ENCODE measurements around the gene TNS3. TPM values are rescaled to one million over a fixed set of nuclear protein-coding genes. Genes with fewer than 3 reads are reported as not detected.

The TNS3 gene
- total and polyA plus RNA-seq, 2 donors (not counting 3 experiments of a cell fraction or from before 2014, with no cell fraction given): 10.4 to 45.1 TPM

DNA sequence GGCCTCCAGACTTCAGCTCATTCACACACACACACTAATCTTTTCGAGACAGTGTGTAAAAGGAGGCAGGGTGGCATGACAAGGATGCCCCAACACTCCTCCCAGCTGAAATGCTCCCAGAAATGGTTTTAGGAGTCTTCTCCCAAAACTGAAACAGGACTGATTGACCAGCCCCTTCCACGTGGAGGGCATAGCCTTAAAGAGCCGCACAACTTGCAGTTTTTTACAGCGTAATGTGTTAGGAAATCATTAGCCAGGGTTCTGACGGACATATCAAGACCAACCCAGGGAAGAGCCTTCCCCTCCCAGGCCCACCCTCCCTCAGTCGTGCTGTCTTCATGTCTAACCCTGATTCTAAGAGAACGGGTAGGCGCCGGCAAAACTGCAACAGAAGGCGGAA lies 224.6 kb downstream of the TNS3 start:
- intact Hi-C loops (cut with micrococcal nuclease): no loop called here
- Histone ChIP-seq H3K27me3 (ENCODE audit: control insufficient read depth in 2 of 2, insufficient read depth in 2 of 2, low read length in 2 of 2) (no peaks in the 10 kb centered on the region), H3K9ac (replicated peaks; ENCODE audit: extremely low read depth, insufficient read depth, low read length) (no peak overlapping the region), H3K4me3 (replicated peaks in 1 of 3; ENCODE audit: insufficient read depth in 1 of 3, low read depth in 1 of 3, low read length in 3 of 3) (no peak overlapping the region), H3K27ac (ENCODE audit: insufficient read depth, low read depth, low read length) (no peak overlapping the region), H3K9me1 (replicated peaks; ENCODE audit: control insufficient read depth, extremely low read depth, insufficient read depth, low read length) (no peaks in the 10 kb centered on the region), H3K4me2 (ENCODE audit: insufficient read depth, low read length) (no peak overlapping the region), H3K36me3 (ENCODE audit: control insufficient read depth in 2 of 2, extremely low read depth in 1 of 2, insufficient read depth in 2 of 2, low read length in 2 of 2) (no peaks in the 10 kb centered on the region), H2AFZ (ENCODE audit: low read depth, low read length) (no peak overlapping the region), H3K9me3 (replicated peaks; ENCODE audit: control insufficient read depth, insufficient read depth, low read length) (no peaks in the 10 kb centered on the region), H4K20me1 (replicated peaks; ENCODE audit: control insufficient read depth, extremely low read depth, insufficient read depth, low read length) (no peaks in the 10 kb centered on the region), H3K4me1 (ENCODE audit: control insufficient read depth, extremely low read depth, insufficient read depth, low read length) (no peaks in the 10 kb centered on the region), H3K79me2 (ENCODE audit: control insufficient read depth, insufficient read depth, low read length) (peaks cover 5% of the 10 kb centered on the region)
- BruUV-seq (replicated peaks): no TSS peak
- CTCF ChIA-PET: interaction anchor here (1.0 kb wide), 1 partner anchor 91 kb away, joined by 4 read pairs; no protein-coding TSS in a partner anchor
- dilution Hi-C loops (cut with MboI; ENCODE audit: extremely low pct_ligation_motif_present, low sequenced_read_pairs): no loop called here
- POLR2A ChIA-PET: no interaction called here
- TF ChIP-seq CTCF (IDR thresholded peaks at IDR 0.05; ENCODE audit: extremely low read depth in 1 of 2, insufficient read depth in 1 of 2, low read depth in 1 of 2, low read length in 2 of 2) (no peak), MAX (IDR thresholded peaks at IDR 0.05; ENCODE audit: insufficient read depth, insufficient read length) (no peak), POLR2A (IDR thresholded peaks at IDR 0.05; ENCODE audit: low read depth, low read length) (no peak), MYC (IDR thresholded peaks at IDR 0.05; ENCODE audit: low read depth, low read length) (no peak), EZH2 (IDR thresholded peaks at IDR 0.05; ENCODE audit: borderline replicate concordance, low read depth, low read length, severe bottlenecking) (no peak)
- FAIRE-seq: no peak
- no peak for DNase-seq (ENCODE audit: low read depth, low spot score)

GRCh38 chr7:47356261-47356660 lies 225.7 kb downstream of the TNS3 start:
- no peaks in the 10 kb centered on the region for H3K9me1 ChIP-seq (replicated peaks; ENCODE audit: control insufficient read depth, extremely low read depth, insufficient read depth, low read length)
- BruUV-seq (replicated peaks): no TSS peak
- no peak overlapping the region for H3K4me2 ChIP-seq (ENCODE audit: insufficient read depth, low read length)
- DNase-seq (ENCODE audit: low read depth, low spot score) (no peak), FAIRE-seq (no peak)
- no peak overlapping the region for H3K9ac ChIP-seq (replicated peaks; ENCODE audit: extremely low read depth, insufficient read depth, low read length)
- no peak overlapping the region for H2AFZ ChIP-seq (ENCODE audit: low read depth, low read length)
- H3K36me3 ChIP-seq (ENCODE audit: control insufficient read depth in 2 of 2, extremely low read depth in 1 of 2, insufficient read depth in 2 of 2, low read length in 2 of 2): no peaks in the 10 kb centered on the region
- H4K20me1 ChIP-seq (replicated peaks; ENCODE audit: control insufficient read depth, extremely low read depth, insufficient read depth, low read length): no peaks in the 10 kb centered on the region
- H3K9me3 ChIP-seq (replicated peaks; ENCODE audit: control insufficient read depth, insufficient read depth, low read length): no peaks in the 10 kb centered on the region
- dilution Hi-C loops (cut with MboI; ENCODE audit: extremely low pct_ligation_motif_present, low sequenced_read_pairs): no loop called here
- peaks cover 5% of the 10 kb centered on the region for H3K79me2 ChIP-seq (ENCODE audit: control insufficient read depth, insufficient read depth, low read length)
- H3K4me1 ChIP-seq (ENCODE audit: control insufficient read depth, extremely low read depth, insufficient read depth, low read length): no peaks in the 10 kb centered on the region
- H3K27ac ChIP-seq (ENCODE audit: insufficient read depth, low read depth, low read length): no peak overlapping the region
- H3K4me3 ChIP-seq (replicated peaks in 1 of 3; ENCODE audit: insufficient read depth in 1 of 3, low read depth in 1 of 3, low read length in 3 of 3): no peak overlapping the region
- no peak for TF ChIP-seq JUN (IDR thresholded peaks at IDR 0.05; ENCODE audit: borderline replicate concordance, insufficient read depth, insufficient read length, low read depth)
- TF ChIP-seq POLR2A (IDR thresholded peaks at IDR 0.05; ENCODE audit: low read depth, low read length): no peak
- no peak for TF ChIP-seq MAX (IDR thresholded peaks at IDR 0.05; ENCODE audit: insufficient read depth, insufficient read length)
- TF ChIP-seq EZH2 (IDR thresholded peaks at IDR 0.05; ENCODE audit: borderline replicate concordance, low read depth, low read length, severe bottlenecking): no peak
- TF ChIP-seq CTCF (IDR thresholded peaks at IDR 0.05; ENCODE audit: extremely low read depth in 1 of 2, insufficient read depth in 1 of 2, low read depth in 1 of 2, low read length in 2 of 2): no peak
- TF ChIP-seq POLR2AphosphoS5 (IDR thresholded peaks at IDR 0.05; ENCODE audit: insufficient read depth, low read depth, low read length): no peak
- no peak for TF ChIP-seq FOS (IDR thresholded peaks at IDR 0.05; ENCODE audit: borderline replicate concordance, insufficient read depth, low read length)
- no peak for TF ChIP-seq GATA2 (IDR thresholded peaks at IDR 0.05; ENCODE audit: insufficient read depth, insufficient read length, low read depth, low read length)
- no peak for TF ChIP-seq MYC (IDR thresholded peaks at IDR 0.05; ENCODE audit: low read depth, low read length)
- H3K27me3 ChIP-seq (ENCODE audit: control insufficient read depth in 2 of 2, insufficient read depth in 2 of 2, low read length in 2 of 2): no peaks in the 10 kb centered on the region
- intact Hi-C loops (cut with micrococcal nuclease): no loop called here
- POLR2A ChIA-PET: no interaction called here
- CTCF ChIA-PET: interaction anchor here (1.0 to 1.6 kb wide), 2 partner anchors 17 to 90 kb away, joined by 3 to 4 read pairs; no protein-coding TSS in a partner anchor

All from endothelial cell of umbilical vein (primary cell).